T1000 (cell line): ENCODE data around the gene SHROOM3.
"Not testable (repeated sequence)": the region's sequence is repeated elsewhere in the genome, so short reads cannot be mapped to it uniquely, and the experiment has no call there.

ENCODE experiments used
- DNase-seq: peaks from one replicate; lab custom pipeline; 2025; ENCODE audit warnings: mixed read lengths; lab: John Stamatoyannopoulos, UW

SHROOM3 gene

DNA sequence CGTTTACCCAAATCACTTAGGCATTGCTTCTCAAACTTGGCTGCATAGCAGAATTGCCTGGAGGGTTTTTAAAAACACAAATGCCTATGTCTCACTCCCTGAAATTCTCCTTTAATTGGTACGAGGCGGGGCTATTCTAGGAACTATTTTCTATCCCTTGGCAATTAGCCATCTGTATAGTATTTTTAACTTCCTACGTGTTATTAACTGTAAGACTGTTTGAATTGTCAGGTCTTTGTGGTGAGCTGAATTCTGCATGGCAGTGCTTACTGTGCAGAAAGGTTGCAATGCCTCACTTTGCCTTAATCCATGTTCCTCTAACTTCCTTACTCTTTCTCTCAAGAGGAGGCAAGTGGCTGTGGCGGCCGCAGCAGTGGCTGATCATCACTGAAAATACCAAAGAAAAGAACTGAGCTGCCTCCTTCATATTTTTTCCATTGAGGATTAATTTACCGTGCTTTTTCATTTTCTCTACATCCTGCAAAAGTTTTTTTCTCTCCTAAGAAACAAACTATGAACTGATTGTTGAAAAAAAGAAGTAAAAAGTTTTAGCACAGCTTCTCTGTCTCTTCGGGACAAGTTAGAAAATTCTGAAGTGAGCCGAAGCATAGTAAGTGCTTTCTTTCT, at the start of gene SHROOM3:
Gene SHROOM3, plus strand, starts transcription at position 329 of the 627 bp plus-strand sequence. CDS start 824 bp downstream, outside the sequence.
- no peak for DNase-seq

DNA sequence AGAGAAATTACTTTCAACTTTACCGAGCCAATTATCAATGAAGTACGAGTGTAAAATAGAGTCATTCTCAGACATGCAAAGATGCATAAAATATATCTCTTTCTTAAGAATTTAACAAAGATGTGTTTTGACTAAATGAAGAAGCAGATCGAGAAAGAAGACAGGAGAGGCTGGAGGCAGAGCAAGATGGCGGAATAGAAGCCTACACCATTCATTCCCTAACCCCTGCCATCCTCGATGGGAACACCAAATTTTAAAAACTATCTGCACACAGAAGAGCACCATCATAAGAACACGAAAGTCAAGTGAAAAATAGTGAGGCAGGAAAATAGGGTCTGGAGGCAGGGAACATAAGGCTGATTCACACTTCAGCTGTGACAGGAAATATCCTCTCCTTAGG, 49.1 kb upstream of the SHROOM3 start:
- no peak for DNase-seq

DNA sequence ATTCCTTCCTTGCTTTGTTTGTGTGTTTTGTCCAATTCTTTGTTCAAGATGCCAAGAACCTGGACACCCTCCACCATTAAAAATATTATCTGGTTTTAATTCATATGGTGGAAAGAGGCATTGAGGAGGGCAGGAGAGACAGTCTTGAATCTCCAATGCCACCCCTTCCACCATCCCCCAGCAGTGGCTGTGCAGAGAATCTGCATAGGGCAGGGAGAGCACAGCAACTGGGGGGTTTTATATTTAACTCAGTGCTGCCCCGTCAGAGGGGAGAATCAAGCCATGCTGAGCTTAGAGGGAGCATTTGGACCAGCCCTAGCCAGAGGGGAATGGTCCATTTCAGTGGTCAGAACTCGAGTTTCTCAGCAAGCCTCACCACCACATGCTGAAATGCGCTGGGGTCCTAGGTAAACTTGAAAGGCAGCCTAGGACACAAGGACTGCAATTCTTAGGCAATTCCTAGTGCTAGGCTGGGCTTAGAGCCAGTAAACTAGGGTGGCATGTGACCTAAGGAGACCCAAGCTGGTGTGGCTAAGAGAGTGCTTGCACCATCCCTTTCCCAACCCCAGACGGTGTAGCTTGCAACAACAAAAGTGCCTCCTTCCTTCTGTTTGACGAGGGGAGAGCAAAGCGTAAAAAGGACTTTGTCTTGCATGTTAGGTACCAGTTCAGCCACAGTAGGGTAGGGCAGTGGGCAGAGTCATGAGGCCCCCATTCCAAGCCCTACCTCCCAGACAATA, 48.3 kb upstream of the SHROOM3 start:
- DNase-seq, result no peak

DNA sequence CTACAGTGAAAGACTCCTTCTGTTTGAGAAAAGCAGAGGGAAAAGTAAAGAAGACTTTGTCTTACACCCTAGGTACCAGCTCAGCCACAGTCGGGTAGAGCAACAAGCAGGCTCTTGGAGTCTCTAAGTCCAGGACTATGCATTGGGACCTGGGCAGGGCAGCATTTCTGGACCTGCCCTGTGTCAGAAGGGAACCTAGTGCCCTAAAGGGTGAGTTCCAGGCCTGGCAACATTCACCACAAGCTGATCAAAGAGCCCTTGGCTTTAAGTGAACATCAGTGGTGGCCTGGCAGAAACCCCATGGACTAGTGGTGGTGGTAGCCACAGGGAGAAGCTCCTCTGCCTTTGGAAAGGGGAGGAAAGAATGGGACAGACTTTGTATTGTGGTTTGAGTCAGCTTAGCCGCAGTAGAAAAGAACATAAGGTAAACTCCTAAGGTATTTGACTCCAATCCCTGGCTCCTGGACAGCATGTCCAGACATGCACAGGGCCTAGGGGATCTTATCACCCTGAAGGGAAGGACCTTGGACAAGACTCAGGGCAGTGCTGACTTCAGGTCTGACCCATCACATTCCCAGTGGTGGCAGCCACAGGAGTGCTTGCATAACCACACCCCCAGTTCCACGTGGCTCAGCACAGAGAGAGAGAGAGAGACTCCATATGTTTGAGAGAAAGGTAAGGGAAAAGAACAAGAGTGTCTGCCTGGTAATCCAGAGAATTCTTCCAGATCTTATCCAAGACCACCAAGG, 46.7 kb upstream of the SHROOM3 start:
- DNase-seq, result no peak

- DNase-seq, result no peak
Measured at GRCh38 chr4:76401654-76402053, 33.4 kb upstream of the SHROOM3 start.

DNA sequence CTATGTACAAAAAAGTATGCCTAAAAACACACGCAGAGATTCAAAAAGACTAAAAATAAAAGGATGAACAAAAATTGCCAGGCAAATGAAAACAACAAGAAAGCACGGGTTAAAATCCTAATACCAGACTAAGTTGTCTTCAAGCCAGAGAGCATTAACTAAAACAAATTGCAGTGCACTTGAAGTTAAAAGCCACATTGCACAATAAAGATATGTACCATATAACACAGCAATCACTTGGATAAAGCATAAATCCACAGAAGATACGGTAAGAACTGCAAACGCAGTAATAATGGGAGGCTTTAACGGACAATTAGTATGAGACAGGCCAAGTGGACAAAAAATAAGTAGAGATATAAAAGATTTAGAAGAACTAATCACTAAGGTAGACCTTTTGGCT, 28.9 kb upstream of the SHROOM3 start:
- DNase-seq, result no peak

- DNase-seq, result no peak
Measured at GRCh38 chr4:76407440-76408119, 27.4 kb upstream of the SHROOM3 start.

DNA sequence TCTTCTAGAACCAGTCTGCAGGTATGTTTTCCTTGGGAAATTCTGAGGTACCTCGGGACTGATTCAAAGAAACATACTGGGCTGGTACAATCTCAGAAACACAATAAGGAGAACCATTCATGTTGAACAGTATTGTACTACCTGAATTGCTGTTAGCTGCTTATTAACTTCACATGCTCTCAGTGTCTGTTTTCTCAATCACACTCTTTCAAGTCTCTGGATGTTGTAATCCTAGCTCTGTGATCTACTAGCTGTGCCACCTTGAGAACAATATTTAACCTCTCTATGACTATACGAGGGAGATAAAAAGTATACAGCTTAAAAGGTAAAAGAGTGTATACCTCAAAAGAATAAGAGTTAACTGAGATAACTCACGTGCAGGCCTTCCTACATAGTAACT, 24.4 kb upstream of the SHROOM3 start:
- no peak for DNase-seq

- DNase-seq, result no peak
Measured at GRCh38 chr4:76420188-76420761, 14.8 kb upstream of the SHROOM3 start.

DNA sequence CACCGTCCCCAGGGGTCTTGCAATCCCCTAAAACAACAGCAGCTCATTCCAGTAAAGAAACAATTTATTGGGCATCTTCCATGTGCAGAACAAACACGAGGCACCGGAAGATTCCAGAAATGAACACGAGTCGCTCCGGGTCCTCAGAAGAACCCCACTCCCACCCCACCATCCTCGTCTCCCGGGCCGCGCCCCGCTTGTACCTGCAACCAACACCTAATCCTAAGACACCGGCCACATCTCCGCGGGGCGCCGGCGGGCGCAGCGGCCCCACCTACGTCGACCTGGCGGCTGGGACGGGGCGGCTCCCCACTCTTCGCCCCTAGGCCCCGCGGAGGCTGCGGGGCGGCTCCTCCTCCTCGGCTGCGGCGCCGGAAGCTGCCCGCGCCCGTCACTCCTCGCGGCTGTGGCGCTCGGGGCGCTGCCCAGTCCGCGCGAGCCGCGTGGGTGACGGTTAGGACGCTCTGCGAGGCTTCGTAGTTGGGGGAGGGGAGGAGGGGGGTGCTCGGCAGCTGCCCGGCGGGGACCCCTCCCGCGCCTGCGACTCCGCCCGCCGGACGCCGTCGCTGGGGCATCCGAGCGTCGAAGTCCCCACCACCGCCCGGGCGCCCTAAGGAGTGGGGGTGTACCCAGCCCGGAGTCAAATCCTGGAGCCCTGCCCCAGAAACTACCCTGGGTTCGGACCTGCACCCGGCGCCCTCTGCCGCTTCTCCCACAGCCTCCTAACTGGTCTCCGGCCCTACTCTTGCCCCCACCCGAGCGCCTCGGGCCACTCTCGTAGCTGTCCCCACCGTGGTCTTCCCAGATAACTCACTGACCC, 14.1 kb upstream of the SHROOM3 start, which contains the start of gene CCDC158:
Gene CCDC158, minus strand, starts transcription at position 380 of the 820 bp plus-strand sequence. CDS start 17,934 bp downstream, outside the sequence.
- DNase-seq, result no peak

- not testable (repeated sequence) for DNase-seq
Measured at GRCh38 chr4:76423159-76423558, 11.9 kb upstream of the SHROOM3 start.

GRCh38 chr4:76426272-76426671, 8.8 kb upstream of the SHROOM3 start:
- no peak for DNase-seq

DNA sequence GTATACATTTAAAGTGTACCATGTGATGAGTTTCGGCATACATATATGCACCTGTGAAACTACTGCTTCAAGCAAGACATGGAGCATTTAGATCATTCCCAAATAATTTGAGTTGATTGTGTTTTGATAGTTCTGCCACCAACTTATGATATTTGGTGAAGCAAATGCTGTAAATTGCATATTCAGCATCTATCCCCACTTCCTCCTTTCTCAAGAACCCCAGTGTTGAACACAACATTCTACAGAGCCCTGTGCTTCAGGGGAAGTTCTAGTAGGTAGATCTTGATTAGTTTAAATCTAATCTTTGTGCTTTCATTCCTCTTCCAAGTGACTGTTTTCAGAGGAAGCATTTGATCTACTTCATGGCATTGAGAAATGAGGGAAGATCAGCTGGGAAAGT, 5.4 kb upstream of the SHROOM3 start:
- DNase-seq, result no peak

DNA sequence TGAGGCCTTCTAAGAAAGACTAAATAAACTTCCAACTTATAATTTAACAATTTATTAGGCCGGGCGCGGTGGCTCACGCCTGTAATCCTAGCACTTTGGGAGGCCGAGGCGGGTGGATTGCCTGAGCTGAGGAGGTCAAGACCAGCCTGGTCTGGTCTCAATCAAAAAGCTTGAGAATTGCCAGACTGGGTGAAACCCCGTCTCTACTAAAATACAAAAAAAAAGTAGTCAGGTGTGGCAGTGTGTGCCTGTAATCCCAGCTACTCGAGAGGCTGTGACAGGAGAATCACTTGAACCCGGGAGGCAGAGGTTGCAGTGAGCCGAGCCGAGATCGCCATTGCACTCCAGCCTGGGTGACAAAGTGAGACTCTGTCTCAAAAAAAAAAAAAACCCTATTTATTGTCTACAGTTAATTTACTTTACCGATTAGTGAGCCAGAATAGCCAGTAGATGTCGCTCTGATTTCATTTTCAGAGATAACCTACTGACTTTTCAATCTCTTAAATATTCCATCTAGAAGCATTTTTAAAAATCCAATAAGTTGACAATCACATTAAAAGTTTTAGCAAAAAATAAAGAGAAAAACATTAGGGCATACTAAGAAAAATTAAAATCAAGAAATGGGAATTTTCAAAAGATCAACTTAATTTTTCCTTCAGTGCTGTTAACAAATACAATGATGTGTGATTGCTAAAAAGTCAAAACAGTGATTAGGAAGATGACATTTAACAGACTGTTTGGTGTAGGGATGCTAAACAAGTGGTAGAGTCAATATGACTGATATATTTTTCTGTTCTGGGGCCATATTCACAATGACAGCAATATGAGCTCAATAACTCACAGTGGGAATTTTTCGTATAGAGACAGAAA, 4.3 kb upstream of the SHROOM3 start:
- DNase-seq, result no peak

- DNase-seq, result no peak
Measured at GRCh38 chr4:76435528-76436319, 695 bp downstream of the SHROOM3 start.

DNA sequence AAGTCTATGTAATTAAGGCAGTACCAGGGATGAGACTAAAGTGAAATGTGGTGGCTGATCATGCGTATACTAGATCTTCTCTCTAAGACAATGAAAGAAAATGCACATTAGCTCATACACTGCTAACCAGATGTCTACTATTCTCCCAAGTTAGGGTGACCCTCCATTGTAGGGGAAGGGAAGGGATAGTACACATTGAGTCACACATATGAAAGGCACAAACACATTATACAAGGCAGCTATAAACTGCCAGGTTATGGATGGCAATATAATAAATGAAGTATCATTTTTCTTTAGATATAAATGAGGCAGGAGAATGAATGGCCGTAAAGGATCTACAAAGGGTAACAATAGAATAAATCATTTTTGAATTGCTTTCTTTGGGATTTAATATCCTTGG, 4.5 kb downstream of the SHROOM3 start:
- DNase-seq, result no peak

- no peak for DNase-seq
Measured at GRCh38 chr4:76441881-76442280, 6.9 kb downstream of the SHROOM3 start.

DNA sequence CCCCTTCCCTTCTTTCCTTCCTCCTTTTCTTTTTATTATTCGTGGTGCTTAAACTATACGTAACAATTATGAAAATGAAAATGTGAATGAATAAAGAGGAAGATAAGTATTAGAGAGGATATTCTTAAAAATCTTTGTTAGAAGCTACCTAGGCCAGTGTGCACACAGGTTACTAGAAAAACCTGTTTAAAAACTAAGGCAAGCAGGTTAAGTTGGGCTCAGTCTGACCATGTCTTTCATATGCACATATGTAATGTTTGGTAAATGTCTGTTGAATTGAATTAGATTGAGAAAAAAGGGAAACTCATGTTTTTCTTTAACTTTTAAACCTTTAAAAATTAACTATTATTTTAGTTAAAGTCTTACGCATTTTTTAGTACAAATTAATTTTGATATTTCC, 7.8 kb downstream of the SHROOM3 start:
- no peak for DNase-seq

DNA sequence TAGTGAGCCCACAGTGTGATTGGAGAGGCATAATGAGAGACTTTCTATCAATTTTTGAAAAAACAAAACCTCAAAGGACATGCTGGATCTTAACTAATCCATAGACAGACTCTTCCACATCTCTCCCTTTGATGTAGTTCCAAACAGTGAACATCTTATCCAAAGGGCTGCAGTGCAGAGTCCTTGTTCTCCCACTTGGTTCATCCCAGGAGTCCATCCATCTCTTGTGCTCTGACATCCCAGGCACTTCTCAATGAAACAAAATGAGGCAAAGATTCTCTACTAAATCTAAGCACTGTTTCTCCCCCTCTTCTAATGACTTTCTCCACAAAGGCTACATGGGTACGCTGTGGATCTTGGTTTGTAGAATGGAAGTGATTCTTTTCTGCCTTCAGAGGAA, 8.3 kb downstream of the SHROOM3 start:
- no peak for DNase-seq
